OCI-M2 (cell line): ENCODE measurements around the gene TOP3A.
"Not testable (repeated sequence)": the region's sequence is repeated elsewhere in the genome, so short reads cannot be mapped to it uniquely, and the experiment has no call there.

Experiments
- DNase-seq: peaks from one replicate; lab custom pipeline; 2025; ENCODE audit not compliant: unreplicated experiment; lab: John Stamatoyannopoulos, UW

The TOP3A gene

GRCh38 chr17:18314731-18315561 is at the start of gene TOP3A, which contains the start of gene SMCR8:
Gene TOP3A, minus strand, starts transcription at chr17:18314994. Its CDS starts 216 bp downstream, at chr17:18314778.
Gene SMCR8, plus strand, starts transcription at chr17:18315293. Its CDS starts 497 bp downstream, at chr17:18315790.
- DNase-seq = peak; percentile 65

- no peak for DNase-seq
These were observed 49.4 kb upstream of the TOP3A start for GRCh38 chr17:18364166-18364565.

GRCh38 chr17:18363101-18364049 is 48.6 kb upstream of the TOP3A start, which contains the start of gene SHMT1:
Gene SHMT1, minus strand, starts transcription at chr17:18363550. Its CDS starts 7,569 bp downstream, at chr17:18355981.
- DNase-seq = peak; percentile 46

GRCh38 chr17:18362698-18363100 is 47.9 kb upstream of the TOP3A start:
- DNase-seq = no peak

GRCh38 chr17:18361837-18362697 is 47.3 kb upstream of the TOP3A start:
- DNase-seq = no peak

GRCh38 chr17:18360518-18360917 is 45.7 kb upstream of the TOP3A start:
- DNase-seq = no peak

GRCh38 chr17:18356624-18357023 is 41.8 kb upstream of the TOP3A start:
- no peak for DNase-seq

GRCh38 chr17:18353541-18353940 is 38.7 kb upstream of the TOP3A start:
- no peak for DNase-seq

- DNase-seq = no peak
These were observed 29.2 kb upstream of the TOP3A start for GRCh38 chr17:18344021-18344420.

- no peak for DNase-seq
These were observed 25.1 kb upstream of the TOP3A start for GRCh38 chr17:18339933-18340332.

- DNase-seq = not testable (repeated sequence)
These were observed 23.4 kb upstream of the TOP3A start for GRCh38 chr17:18338158-18338557.

GRCh38 chr17:18332909-18333489 is 18.2 kb upstream of the TOP3A start:
- no peak for DNase-seq

GRCh38 chr17:18331879-18332278 is 17.1 kb upstream of the TOP3A start:
- DNase-seq = no peak

GRCh38 chr17:18328643-18329204 is 13.9 kb upstream of the TOP3A start:
- no peak for DNase-seq

- no peak for DNase-seq
These were observed 12.8 kb upstream of the TOP3A start for GRCh38 chr17:18327556-18327955.

GRCh38 chr17:18327093-18327492 is 12.3 kb upstream of the TOP3A start:
- no peak for DNase-seq

GRCh38 chr17:18326572-18326971 is 11.8 kb upstream of the TOP3A start:
- DNase-seq = no peak

GRCh38 chr17:18326039-18326438 is 11.2 kb upstream of the TOP3A start:
- DNase-seq = no peak

- no peak for DNase-seq
These were observed 9.6 kb upstream of the TOP3A start for GRCh38 chr17:18324140-18325050.
